Upper lobe of right lung (tissue), 1 donor: ENCODE data around the gene EPS8L3. TPM values are rescaled to one million over a fixed set of nuclear protein-coding genes. Genes with fewer than 3 reads are reported as not detected.

Experiments
- ATAC-seq: fragments of 200-7000 bp; cut with Tn5 transposase; one replicate; pipeline ENCODE4 v1.9.1; 2020; ENCODE audit warnings: mild to moderate bottlenecking, moderate library complexity
- DNase-seq: peaks from one replicate; pipeline ENCODE4 v3.0.0-alpha.2; 2020
- H3K27ac ChIP-seq: fragments of 200-600 bp; one replicate; pipeline ENCODE4 v1.8.0; 2022
- H3K27me3 ChIP-seq: fragments of 200-600 bp; one replicate; pipeline ENCODE4 v1.8.0; 2022; ENCODE audit warnings: mild to moderate bottlenecking
- H3K36me3 ChIP-seq: fragments of 200-600 bp; one replicate; pipeline ENCODE4 v1.8.0; 2022
- H3K4me1 ChIP-seq: fragments of 200-600 bp; one replicate; pipeline ENCODE4 v1.8.0; 2022
- H3K4me3 ChIP-seq: fragments of 200-600 bp; one replicate; pipeline ENCODE4 v1.8.0; 2022; ENCODE audit warnings: mild to moderate bottlenecking
- H3K9me3 ChIP-seq: fragments of 200-600 bp; one replicate; pipeline ENCODE4 v1.8.0; 2022
- intact Hi-C: fragments of 100-400 bp; cut with DNase I; formaldehyde crosslinking; loops from one replicate; pipeline ENCODE4 v1.11.0; 2022
- total RNA-seq: library from RNA; stranded (reverse); fragmentation: NEBNext Ultra II Directional; extraction: Animal tissue kit (Norgen Biotek cat#: 25700); gene quantifications from one replicate; pipeline ENCODE4 v1.2.1, GENCODE V29; 2021
- TF ChIP-seq, protein P1 (sequence below): fragments of 200-600 bp; IDR thresholded peaks from one replicate; pipeline ENCODE4 v1.8.0; 2022; ENCODE audit warnings: antibody characterized with exemption
- donor health status: DM: no; HTN: yes; CAD: no; lungs with severe emphysema.

Gene EPS8L3
- total RNA-seq, 1 donor from 2014 or later = not detected

DNA sequence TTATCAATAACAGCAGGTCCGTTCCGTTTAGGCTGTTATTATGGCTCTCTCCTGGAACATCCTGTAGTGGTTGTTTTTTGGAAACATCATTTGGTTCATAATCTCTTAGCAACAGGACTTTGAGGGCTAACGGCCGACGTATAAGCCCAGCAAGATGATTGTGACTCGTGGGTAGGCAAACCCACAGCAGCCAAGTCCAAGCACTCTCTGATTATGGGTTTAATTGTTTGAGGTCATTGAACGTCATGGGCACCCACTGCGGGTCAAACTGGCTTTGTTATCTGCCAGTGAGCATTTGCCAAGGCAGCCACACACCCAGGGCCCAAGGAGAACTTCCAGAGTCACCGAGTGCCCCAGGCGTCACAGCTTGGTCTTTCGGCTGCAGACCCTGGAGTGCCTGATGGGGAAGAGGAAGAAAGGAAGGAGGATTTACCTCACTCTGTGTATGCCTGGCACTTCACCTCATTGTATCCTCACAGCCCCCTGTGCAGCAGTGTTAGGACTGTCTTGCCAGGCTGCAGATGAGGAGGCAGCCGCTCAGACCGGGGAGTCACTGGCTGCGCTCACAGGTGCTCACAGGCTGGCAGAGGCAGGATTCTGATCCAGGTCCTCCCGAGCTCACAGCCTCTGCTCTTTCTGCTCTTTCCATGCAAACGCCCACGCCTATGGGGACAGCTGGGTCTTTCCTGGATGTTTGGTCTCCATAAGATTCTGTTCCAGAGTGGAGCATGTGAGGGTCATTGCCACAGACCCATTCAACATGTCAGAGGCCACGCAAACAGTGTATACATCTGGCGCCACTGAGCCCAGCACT, 30.8 kb upstream of the EPS8L3 start:
- Histone ChIP-seq H3K4me3 (no peak overlapping the region), H3K4me1 (peaks cover 62% of the 10 kb centered on the region), H3K36me3 (no peaks in the 10 kb centered on the region), H3K9me3 (no peaks in the 10 kb centered on the region), H3K27me3 (no peaks in the 10 kb centered on the region), H3K27ac (peak overlapping the region; percentile 66)
- intact Hi-C loops = no loop called here
- TF ChIP-seq, protein P1, sequence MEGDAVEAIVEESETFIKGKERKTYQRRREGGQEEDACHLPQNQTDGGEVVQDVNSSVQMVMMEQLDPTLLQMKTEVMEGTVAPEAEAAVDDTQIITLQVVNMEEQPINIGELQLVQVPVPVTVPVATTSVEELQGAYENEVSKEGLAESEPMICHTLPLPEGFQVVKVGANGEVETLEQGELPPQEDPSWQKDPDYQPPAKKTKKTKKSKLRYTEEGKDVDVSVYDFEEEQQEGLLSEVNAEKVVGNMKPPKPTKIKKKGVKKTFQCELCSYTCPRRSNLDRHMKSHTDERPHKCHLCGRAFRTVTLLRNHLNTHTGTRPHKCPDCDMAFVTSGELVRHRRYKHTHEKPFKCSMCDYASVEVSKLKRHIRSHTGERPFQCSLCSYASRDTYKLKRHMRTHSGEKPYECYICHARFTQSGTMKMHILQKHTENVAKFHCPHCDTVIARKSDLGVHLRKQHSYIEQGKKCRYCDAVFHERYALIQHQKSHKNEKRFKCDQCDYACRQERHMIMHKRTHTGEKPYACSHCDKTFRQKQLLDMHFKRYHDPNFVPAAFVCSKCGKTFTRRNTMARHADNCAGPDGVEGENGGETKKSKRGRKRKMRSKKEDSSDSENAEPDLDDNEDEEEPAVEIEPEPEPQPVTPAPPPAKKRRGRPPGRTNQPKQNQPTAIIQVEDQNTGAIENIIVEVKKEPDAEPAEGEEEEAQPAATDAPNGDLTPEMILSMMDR = no peak
- DNase-seq (no peak), ATAC-seq (no peak)

DNA sequence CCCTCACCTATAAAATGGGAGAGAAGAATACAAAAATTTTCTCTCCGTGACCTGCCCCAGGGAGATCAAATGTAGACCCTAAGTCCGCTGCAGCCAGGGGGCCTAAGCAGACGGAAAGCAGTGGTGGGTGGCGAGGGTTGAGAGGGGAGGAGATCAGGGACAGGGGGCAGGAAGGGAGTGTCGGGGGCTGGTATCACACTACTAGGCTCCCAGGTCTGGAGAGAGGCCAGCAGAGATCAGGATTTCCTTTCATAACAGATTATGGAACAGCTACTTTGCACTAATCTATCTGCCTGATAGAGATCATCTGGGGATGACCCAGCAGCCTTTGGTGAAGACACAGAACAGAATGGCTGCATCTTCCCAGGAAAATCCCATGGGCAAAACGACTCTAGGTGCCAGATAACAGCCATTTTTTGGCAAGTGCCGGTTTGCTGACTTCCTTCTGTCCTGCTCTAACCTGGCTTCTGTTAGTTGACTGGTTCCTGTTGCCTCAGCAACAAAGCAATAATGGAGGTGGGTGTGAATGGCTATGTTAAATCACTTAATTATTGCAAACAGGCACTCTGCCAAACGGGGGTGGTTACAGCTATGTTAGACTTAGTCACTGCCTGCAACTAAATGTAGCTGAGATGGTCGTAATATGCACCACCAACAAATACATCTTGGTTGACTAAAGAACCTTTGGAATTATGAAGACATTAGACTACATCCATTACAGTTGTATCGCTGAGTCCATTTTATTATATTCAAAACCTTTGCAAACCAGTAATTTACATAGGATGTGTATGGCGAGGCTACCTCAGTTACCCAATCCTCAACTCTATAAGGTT, 30.0 kb upstream of the EPS8L3 start:
- intact Hi-C loops = no loop called here
- H3K27ac ChIP-seq = peak overlapping the region; percentile 66
- no peaks in the 10 kb centered on the region for H3K9me3 ChIP-seq

DNA sequence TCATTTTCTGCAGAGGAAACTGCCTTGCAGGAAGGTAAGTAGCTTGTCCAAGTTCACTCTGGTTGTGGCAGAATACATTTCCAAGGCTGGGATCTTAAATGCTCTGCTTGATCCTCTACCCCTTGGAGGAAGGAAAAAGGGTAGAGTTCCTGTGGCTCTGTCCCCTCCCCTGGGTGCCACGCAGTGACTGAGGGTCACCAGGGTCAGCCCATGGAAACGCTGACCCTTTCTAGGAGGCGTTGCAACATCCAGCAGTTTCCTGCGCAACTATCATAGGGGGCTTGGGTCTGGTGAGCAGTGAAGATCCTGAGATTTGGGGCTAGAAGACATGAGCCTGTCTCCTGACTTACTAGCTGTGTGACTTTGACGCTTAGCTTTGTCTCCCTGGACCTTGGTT, 29.4 kb upstream of the EPS8L3 start:
- no peak for DNase-seq
- TF ChIP-seq, protein P1 = no peak
- H3K9me3 ChIP-seq = no peaks in the 10 kb centered on the region
- peak overlapping the region; percentile 66 for H3K27ac ChIP-seq
- ATAC-seq = no peak
- H3K36me3 ChIP-seq = no peaks in the 10 kb centered on the region
- no peaks in the 10 kb centered on the region for H3K27me3 ChIP-seq
- H3K4me1 ChIP-seq = peaks cover 63% of the 10 kb centered on the region
- H3K4me3 ChIP-seq = no peak overlapping the region
- intact Hi-C loops = no loop called here

More for the DNA sequence above, 30.0 kb upstream of the EPS8L3 start:
- H3K27me3 ChIP-seq = no peaks in the 10 kb centered on the region
- H3K36me3 ChIP-seq = no peaks in the 10 kb centered on the region
- ATAC-seq (peak; percentile 33), DNase-seq (no peak)
- TF ChIP-seq, protein P1 = no peak
- H3K4me3 ChIP-seq = no peak overlapping the region
- H3K4me1 ChIP-seq = peaks cover 63% of the 10 kb centered on the region

DNA sequence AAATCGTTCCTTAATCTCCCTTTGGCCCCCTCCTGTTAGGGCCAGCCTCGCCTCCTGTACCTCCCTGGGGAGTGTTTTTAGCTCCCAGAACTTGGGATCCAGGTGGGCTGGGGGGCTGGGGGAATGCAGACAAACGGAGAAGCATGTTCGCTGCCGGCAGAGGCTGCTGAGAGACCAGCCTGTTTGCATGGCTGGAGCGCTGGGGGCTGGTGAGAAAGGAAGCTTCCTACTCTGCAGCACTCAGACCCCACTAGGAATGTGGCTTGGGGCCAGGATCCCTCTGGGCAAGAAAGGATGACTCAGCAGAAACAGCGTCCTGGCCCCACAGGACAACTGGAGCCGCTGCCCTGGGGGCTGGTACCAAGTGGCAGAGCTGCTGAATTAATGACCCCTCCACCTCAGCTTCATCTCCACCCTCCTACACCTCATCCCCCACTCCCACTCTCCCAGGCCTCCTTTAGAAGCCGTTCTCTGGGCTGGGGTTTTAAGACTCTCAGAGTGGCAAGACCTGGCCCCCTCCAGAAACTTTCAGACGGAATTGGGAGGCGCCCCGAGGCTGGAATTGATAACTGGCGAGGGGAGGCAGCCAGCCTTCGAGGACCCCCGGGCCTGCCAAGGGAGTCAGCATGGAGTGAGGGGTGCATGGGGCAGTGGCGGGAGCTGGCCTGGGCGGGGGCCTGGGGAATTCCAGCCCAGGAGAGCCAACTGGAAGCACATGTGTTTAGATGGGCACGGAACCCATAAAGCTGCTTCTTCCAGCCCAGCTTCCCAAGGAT, 28.5 kb upstream of the EPS8L3 start:
- intact Hi-C loops = no loop called here
- TF ChIP-seq, protein P1 = peak; percentile 18
- DNase-seq (peak; percentile 79), ATAC-seq (peak; percentile 43)
- Histone ChIP-seq H3K27ac (peak overlapping the region; percentile 66), H3K9me3 (no peaks in the 10 kb centered on the region), H3K4me1 (peaks cover 63% of the 10 kb centered on the region), H3K4me3 (no peak overlapping the region), H3K27me3 (no peaks in the 10 kb centered on the region), H3K36me3 (no peaks in the 10 kb centered on the region)

DNA sequence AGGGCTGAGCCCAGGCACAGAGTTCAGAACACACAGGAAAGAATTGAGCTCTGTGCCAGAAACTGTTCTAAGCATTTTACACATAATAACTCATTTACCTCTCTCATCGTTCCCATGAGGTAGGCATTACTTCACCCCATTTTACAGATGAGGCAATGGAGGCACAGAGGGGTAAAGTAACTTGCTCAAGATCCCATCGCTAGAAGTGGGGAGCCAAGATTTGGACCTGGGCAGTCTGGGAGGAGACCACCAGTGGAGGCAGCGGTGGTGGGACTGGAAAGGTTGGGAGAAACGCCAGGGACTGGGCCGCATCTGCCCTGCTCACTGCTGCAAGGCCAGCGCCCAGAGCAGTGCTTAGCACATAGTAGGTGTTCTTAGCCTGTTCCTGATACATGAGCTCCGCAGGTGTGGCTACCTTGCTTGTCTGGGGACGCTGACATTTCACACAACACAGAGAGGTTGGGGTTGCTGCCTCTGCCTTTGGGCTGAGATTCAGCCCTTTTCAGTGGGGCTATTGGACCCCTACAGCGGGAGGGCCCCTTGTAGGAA, 27.8 kb upstream of the EPS8L3 start:
- TF ChIP-seq, protein P1 = no peak
- H3K4me1 ChIP-seq = peaks cover 63% of the 10 kb centered on the region

More for the DNA sequence above, 27.8 kb upstream of the EPS8L3 start:
- Histone ChIP-seq H3K27ac (peak overlapping the region; percentile 74), H3K27me3 (no peaks in the 10 kb centered on the region), H3K4me3 (no peak overlapping the region), H3K36me3 (no peaks in the 10 kb centered on the region), H3K9me3 (no peaks in the 10 kb centered on the region)
- DNase-seq (no peak), ATAC-seq (no peak)
- intact Hi-C loops = no loop called here
